Neural progenitor cell (in vitro differentiated cells): ENCODE data around the gene EFS.

Experiments
- EZH2 ChIP-seq: fragments of 200-600 bp; sonication (generic); IDR thresholded peaks from 2 replicates; pipeline ENCODE4 v1.6.1; 2017; ENCODE audit warnings: antibody characterized with exemption, mild to moderate bottlenecking, moderate library complexity
- TF ChIP-seq, protein P1 (sequence below): fragments of 200-600 bp; sonication (generic); IDR thresholded peaks from 2 replicates; pipeline ENCODE4 v1.5.1; 2017; ENCODE audit warnings: antibody characterized with exemption, mild to moderate bottlenecking

DNA sequence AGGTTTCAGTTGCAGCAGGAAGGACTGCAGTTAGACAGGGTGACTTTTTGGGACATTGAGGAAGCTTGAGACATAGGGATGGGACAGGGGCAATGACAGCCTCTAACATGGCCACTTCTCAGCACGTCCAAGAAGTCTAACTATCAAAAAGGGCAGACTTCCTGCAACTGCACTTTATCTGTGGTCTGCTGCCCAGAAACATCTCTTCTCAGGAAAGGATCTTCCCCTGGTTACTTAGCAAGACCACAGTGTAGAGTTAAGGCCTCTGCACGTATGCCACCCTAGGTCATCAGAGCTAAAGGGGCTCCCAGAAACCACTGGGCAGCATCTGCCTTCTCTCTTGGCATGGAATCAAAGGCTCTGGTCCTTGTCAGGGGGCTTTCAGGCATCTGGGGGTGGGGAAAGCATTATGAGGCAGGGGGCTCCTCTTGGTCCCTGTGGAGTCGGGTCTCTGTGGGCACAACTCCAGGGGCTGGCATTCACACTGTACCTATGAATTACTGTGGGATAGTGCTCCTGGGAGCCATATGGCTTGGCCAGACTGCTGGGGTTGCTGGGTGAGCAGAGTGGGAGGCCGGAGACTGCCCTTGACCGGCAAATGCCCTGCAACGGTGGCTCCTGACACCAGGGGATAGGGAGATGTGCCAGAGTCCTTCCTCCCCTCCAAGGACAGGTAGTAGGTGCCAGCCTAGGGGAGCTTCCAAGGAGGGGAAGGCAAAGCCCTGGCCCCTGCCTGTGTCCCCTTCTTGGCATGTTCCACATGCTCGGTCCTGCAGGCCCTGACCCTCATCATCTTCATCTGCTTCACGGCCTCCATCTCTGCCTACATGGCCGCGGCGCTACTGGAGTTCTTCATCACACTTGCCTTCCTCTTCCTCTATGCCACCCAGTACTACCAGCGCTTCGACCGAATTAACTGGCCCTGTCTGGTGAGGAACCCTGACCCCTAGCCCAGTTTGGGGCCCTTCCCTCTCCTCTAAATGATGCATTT is 12.9 kb upstream of the EFS start:
- TF ChIP-seq, protein P1, sequence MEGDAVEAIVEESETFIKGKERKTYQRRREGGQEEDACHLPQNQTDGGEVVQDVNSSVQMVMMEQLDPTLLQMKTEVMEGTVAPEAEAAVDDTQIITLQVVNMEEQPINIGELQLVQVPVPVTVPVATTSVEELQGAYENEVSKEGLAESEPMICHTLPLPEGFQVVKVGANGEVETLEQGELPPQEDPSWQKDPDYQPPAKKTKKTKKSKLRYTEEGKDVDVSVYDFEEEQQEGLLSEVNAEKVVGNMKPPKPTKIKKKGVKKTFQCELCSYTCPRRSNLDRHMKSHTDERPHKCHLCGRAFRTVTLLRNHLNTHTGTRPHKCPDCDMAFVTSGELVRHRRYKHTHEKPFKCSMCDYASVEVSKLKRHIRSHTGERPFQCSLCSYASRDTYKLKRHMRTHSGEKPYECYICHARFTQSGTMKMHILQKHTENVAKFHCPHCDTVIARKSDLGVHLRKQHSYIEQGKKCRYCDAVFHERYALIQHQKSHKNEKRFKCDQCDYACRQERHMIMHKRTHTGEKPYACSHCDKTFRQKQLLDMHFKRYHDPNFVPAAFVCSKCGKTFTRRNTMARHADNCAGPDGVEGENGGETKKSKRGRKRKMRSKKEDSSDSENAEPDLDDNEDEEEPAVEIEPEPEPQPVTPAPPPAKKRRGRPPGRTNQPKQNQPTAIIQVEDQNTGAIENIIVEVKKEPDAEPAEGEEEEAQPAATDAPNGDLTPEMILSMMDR, result no peak
- no peak for TF ChIP-seq EZH2
